Fibroblast of gingiva (primary cell): Measurements from ENCODE around the gene CEND1.

Source experiments
- DNase-seq: peaks from one replicate; pipeline ENCODE4 v3.0.0-alpha.2; 2011; ENCODE audit warnings: low read depth

The CEND1 gene

GRCh38 chr11:794766-795633, 5.1 kb upstream of the CEND1 start:
- no peak for DNase-seq

DNA sequence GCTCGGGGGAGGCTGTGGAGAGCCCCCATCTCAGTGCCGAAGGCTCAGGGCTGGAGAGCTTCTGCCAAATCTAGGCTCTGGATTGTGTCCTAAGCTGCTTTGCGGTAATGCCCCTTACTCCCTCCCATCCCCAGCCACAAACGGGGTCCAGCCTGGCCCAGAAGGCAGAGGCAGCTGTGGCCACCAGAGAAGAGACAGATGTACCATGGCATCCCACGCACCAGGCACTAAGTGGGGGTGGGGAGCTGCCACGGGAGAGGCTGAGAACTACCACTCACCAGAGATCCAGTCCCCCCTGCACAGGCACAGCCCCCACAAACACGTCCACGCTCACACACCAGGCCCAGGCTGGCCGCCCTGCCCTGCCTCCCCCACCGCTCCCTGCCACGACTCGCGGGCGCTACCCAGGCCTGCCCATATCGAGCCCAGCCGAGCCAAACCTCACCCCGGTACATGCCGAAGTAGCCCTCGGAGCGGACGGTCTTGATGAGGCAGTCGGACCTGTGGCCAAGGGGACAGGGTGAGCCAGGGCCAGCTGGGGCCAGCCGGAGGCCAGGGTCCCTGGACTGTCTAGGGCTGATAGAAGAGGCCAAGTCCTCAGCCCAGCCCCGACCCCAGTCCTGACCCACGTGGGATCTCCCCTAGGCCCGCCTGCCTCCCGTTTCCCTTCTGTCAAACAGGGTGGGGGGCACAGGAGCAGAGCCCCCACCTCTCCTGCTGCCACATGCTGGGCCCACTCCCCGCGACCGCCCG, 4.3 kb upstream of the CEND1 start:
- DNase-seq: no peak

DNA sequence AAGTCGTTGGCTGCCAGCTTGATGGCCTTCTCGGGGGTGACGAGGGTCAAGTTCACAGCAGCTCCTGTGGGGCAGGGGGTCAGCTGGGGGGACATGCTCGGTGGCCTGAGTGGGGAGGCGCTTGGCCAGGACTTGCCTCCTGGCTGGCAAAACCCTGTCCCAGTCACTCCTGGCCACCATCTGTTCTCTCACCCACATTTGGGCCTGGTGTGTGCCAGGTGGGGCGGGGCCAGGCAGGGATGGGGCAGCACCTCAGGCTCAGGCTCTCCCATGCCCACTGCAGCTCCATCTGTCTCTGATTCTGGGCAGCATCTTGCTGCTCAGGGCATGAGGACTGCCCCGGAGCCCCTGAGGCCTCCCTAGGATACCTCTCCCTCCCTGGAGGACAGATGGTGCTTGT, 3.7 kb upstream of the CEND1 start:
- no peak for DNase-seq

DNA sequence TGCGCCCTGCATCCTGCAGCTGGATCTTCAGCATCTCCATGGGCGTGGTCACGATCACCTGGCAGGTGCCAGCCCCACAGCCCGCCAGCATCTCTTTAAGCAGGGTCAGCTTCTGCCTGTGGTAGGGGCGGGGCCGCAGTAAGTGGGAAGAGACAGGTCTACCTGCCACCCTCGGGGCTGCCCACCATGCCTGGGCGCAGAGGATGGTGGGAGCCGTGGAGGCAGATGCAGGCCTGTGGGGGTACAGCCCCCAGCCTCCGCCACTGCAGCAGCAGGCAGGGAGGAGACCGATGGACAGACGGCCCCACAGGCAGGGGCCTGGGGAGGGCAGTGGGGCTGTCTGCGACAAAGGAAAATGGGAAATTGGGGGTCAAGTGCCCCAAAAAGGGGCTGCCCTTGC, 3.0 kb upstream of the CEND1 start:
- DNase-seq: no peak

DNA sequence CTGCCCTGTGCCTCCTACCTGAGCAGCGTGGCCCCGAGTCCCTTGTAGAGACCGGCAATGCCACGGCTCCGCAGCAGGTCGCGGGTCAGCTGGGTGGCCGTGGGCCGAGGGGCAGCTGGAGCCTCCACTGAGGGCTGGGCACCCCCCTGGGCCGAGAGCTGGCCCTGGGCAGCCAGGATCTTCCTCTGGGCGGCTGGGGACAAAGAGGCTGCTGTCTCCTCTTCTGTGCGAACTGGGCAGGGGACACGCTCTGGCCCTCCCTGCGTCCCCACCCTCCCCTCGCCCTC, 2.6 kb upstream of the CEND1 start:
- DNase-seq: no peak

DNA sequence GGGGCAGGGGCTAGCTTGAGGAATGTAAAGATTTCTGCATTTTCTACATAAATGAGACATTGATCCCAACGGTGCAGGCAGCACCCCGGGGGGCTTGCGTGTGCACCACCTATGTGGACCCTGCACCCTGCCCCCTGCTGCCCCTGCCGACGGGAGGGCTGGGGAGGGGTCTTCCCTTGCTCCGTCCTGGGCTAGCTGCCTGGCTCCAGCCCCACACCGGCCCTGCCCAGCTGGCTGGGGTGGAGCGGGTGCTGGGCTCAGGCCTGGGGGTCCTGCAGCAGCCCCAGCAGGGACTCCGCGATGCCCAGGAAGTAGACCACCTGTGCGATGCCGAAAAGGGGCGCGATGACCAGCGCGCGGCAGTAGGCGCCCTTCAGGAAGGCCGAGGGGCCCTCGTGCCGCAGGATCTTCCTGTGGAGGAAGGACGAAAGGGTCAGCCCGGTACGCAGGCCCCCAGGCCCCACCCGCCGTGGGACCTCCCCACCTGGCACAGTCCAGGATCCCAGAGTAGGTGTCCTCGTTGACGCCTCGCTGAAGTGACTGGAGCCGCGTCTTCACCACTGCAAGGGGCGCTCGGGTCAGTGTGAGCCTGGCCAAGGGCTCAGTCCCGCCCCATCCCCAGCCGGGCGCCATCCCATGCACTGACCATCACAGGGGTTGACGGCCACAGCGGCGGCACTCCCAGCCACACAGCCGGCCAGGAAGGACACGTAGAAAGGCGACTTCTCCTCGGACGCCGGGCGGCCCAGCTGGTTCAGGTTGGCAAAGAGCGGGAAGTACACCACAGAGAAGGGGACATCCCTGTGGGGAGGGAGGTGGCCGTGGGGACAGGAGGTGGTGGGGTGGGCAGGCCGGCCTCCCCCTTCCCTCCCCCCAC, 2.0 kb upstream of the CEND1 start:
- DNase-seq: no peak

DNA sequence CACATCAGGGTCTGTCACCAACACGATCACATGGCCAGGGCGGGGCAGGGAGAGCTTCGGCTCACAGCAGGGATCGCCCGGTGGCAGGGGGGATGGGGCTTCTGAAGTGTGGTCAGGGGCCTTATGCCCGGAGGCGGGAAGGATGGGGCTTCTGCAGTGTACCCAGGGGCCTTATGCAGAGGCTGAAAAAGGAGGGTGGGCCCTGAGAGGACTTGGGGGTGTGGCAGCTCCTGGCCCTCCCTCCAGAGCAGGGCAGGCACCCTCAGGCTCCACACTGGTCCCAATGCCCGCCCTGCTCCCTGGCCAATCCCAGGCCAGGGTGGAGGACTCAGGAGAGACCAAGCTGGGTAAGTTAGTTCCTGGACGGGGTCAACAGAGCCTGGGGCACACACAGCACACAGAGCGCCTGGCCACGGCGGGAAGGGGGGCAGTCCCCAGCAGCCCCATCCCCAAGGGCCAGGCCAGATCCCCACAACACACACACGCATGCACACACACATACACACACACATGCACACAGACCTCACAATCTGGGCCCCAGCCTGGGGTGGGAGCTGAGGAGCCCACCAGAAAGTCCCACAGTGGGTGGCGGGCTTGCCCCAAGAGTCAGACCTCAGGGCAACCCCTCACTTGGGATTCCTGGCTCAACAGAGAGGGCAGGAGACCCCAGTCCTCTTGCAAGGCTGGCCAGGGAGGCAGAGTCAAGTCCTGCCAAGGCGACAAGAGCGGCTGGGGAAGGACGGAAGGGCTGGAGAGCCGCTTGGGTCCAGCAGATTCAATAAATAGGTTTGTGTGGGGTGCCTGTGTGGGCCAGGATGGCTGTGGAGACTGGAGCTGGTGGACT, 1.1 kb upstream of the CEND1 start:
- peak; percentile 64 for DNase-seq

GRCh38 chr11:788953-789940, 643 bp downstream of the CEND1 start:
- DNase-seq: no peak

GRCh38 chr11:788009-788640, 1.8 kb downstream of the CEND1 start:
- DNase-seq: no peak

- no peak for DNase-seq
These were observed 2.7 kb downstream of the CEND1 start for GRCh38 chr11:787084-787675.

DNA sequence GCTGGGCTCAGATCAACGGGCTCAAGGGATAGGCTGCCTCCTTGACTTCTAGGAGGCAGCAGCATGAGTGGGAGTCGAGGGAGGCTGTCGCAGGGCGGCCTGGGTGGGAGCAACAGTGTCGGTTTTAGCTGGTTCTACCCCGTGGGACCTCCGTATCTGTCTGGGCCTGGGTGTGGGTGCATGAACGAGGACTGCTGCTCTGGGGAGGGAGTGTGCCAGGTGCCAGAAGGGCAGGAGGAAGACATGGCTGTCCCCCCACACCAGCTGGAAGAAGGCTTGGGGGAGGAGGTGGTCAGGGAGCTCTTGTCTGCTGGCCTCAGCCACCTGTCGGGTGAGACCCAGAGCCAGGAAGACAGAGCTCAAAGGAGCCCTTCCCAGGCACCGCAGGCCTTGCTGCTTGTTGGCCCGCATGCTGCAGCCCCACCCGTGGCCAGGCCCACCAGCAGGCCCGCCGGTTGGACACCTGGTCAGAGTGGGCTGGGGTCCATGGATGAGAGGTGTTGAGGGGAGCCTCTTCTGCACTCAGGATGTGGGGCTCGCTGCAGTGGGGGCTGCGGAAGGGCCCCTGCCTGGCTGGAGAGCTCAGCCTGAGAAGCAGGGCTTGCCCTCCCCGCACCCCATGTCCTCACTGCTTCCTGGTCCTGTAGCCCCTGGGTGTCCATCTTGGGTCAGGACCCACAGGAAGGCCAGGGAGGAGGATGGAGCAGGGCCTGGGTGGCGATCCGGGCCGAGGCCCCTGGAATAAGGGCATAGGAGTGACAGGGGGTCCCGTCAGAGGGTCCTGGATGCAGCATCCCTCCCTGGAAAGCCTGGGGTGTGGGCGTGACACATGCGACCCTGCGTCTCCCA, 3.4 kb downstream of the CEND1 start:
- DNase-seq: no peak

DNA sequence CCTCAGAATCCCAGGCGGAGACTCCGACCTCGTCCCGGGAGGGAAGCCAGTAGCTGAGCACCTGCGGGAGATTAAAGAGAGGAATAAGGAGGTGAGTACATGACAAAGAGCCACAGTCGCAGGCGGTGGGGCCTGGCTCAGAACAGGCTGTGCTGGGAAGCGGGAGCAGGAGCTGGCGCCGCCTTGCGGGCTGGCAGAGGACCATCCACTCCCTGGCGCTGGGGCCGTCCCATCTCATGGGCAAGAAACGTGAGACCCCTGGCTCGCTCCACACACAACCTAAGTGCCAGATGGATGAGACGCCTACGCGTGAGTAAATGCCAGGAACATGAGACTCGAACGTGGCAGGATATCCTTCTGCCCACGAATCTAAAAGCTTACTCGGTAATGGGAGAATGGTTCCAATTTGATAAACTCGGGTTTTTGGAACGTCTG, 6.3 kb downstream of the CEND1 start:
- DNase-seq: peak; percentile 97

DNA sequence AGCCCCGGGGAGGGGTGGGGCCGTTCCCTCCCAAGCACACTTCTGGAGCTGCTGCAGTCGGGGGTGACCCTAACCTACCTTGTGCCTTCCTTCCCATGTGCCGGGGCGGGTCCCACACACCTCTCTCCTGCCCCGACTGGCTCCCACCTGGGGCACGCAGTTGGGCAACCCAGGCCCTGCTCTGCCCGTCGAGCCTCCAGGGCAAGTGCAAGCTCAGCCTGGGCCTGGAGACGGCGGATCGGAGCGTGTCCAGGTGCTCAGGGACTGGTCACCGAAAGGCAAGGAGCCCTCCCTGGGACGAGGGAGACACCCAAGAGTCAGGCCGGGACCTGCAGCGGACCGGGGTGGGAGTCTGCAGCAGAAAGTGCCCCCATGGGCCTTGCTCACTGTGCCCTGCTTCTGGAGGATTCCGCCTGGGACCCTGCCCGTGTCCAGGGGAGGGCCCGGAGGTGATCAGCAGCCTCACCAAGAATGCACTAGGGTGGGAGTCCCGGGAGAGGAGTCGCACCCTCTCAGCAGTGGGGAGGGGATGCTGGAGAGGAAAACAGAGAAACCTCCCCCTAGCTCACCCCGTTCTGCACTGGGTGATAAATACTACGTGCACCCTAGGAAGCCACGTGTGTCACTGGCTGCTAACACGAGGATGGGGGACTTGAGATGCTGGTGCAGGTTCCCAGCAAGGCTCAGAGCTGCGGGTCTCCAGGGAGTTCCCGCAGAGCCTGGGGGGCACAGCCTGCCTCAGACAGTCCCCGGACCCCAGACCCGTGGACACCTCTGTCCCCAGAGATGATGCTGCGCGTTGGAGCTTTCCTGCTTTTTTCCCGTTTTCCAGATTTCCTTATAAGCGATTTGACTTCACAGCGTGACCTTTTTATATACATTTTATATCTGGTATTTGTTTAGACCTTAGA, 7.4 kb downstream of the CEND1 start:
- DNase-seq: no peak

DNA sequence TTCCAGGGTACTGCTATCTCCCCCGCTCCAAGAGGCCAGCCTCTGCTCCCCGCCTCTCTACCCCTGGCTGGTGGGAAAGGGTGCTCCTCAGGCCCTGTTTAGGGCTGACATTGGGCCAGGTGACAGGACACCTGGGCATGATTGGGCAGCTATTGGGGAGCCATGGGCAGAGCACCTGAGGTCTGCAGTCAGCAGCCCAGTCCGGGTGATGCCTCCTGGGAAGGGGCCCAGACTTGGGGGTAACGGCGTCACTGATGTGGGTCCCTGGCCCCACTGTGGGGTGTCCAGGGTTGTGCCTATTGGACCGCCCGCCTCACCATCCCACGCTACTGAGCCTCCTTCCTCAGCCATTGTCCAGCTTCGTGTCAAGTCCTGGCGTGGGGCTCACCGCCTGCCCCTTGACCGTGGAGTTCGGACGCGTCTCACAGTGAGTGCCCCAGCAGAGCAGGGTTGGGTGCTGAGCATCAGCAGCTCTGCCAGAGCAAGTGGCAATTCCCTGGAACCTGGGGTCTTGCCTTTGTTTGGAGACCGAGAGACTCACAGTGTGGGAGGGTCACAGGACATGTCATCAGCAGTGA, 9.8 kb downstream of the CEND1 start:
- DNase-seq: no peak

- no peak for DNase-seq
These were observed 10.6 kb downstream of the CEND1 start for GRCh38 chr11:778976-779954.
